Stimulated activated CD4-positive, alpha-beta T cell treated with anti-CD3 and anti-CD28 coated beads, TNF-alpha, amount 100 ng/mL, for 1 hour (primary cell): ENCODE measurements around the gene GPR156.
"Not testable (repeated sequence)": the region's sequence is repeated elsewhere in the genome, so short reads cannot be mapped to it uniquely, and the experiment has no call there.

Experiments
- DNase-seq, 3 donors: peaks; one replicate each; pipeline ENCODE4 v3.0.0-alpha.2; 2020; ENCODE audit warnings: low read depth in 3 of 3, low spot score in 1 of 3

GPR156 gene

DNA sequence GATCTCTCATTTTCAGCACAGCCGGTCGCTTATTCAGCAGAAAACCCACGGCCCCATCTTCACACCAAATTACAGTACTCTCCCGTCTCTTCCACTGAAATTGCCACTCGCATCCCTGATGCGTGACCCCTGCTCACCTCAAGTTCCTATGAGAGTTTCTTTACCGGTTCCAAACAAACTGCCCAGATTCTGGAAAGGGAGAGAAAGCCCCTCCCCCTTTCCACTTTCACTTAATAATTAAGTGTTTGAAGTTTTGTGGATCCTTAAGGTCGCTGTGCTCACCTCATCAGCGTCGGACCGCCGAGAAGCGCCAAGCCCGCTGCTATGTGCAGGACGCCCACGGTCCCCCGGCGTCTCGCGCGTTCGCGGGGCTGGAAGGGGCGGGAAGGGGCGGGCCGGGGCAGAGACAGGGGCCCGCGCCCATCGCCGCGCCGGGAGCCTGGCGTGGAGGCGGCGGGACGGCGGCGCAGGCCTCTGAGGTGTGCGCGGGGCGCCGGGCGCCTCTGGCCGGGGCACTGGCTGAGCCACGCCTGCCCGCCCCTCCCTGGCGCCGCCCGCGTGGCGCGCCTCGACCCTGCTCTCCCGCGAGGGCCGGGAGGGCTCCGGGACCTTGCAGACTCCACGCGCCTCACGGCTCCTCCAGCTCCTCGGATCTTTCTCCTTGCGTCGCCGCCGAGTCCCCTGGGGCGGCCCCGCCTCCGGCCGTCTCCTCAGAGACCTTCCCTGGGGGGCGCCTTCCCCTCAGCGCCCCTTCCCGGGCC is at the start of gene GPR156:
Gene GPR156, minus strand, starts transcription at position 476 of the 761 bp plus-strand sequence. CDS start 41,124 bp downstream, outside the sequence.
- no peak for DNase-seq

DNA sequence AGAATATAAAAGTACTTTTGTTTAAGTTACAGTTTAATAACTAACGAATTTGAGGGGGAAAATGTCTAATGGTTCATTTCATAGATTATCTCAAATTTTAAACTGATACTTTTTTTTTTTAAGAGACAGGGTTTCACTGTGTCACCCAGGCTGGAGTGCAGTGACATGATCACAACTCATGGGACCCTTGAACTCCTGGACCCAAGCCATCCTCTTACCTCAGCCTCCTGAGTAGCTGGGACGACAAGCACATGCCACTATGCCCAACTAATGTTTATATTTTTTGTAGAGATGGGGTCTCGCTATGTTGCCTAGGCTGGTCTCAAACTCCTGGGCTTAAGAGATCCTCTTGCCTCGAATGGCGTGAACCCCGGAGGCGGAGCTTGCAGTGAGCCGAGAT is 47.6 kb upstream of the GPR156 start:
- DNase-seq, result no peak

DNA sequence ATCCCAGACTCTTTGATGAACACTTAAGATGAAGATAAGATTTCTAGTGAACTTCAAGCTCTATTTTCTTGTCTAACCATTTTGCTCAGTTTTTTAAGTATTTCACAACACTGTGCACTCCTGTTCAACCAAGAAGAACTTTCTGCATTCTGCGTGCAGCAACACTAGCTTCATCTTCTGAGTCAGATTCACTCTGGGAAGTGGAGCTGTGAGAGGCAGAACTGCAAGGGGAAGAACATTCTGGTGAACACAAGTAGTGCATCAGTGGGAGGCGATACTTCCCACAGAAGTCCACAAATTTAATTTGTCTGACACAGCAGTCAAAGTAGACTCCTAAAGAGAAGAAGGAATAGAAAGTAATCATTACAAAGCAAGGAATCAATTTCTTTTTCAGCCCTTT is 46.1 kb upstream of the GPR156 start:
- no peak for DNase-seq

DNA sequence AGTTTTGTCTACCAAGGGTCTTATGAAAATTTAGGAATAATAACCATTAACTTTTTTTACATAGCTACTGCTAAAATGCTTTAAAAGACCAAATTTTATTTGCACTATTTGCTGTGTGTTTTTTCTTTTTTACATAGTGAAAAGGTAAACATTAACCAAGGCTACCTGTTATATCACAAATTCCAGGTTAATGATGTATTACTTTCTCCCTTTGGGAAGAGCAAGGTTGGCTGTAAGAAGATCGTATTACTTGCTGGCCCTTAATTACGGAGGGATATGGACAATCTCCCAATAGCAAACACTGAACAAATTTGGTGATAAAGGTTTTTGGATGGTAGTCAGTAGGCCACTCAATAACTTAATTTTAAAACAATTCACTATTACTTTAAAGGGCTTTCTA is 41.8 kb upstream of the GPR156 start:
- no peak for DNase-seq

DNA sequence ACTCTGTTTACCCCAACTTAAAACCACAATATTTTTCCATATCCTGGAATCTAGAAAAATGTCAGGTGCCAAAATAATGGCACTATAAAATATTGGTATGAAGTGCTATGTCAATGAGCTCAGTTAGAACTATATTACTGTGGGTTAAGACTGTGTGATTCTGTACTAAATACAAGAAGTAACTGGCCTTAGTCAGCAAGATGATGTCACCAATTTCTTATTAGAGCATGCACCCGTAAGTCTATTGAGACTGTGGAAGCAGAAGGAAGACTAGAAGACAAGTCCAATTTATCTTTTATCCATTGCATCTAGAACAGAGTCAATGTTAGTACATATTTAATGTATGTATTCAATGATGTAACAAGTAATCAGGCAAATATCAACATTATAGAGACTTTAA is 39.2 kb upstream of the GPR156 start:
- no peak for DNase-seq

DNA sequence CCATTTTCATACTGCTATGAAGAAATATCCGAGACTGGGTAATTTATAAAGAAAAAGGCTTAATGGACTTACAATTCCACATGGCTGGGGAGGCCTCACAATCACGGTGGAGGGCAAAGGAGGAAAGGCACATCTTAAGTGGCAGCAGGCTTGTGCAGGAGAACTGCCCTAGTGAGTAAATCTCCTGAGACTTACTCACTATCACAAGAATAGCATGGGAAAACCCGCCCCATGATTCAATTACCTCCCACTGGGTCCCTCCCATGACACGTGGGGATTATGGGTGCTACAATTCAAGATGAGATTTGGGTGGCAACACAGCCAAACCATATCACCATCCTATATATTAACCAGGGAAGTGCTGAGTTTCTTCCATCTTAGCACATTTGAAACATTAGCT is 38.7 kb upstream of the GPR156 start:
- not testable (repeated sequence) for DNase-seq

DNA sequence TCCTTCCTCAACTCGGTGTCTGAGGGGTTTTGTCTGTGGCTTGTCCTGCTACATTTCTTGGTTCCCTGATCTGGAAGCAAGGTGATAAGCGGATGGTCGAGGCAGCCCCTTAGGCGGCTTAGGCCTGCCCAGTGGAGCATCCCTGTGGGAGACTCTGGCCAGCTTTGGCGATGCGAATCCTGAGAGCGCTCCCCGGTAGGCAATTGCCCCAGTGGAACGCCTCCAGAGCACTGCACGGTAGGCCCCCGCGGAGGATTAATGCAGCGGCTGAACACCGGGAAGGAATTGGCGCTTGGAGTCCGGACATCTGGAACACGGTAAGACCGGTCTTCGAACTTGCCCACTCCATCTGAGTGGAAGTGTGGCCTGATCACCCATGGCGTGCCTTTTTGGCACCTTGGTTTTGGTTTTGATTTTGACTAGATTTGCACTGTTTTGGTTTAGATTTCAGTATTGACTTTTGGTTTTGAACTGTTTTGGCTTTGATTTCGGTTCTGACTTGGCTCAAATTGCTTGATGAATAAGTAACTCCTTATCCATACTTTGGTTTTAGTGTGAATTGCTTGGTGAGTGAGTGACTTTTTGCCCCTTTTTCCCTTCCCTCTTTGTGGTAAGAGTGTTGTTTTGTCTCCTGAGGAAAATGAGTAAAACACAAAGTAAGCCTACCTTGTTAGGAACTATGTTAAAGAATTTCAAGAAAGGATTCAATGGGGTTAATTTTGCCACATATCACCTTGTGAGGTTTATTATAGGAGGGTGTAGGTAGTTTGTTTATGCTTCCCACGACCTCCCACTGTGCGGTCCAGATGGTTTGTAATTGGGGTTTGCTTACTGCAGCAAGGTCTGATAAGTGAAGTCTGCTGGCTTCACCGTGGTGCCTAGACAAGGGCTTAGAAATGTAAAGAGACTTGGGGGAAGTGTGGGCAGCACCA is 27.1 kb upstream of the GPR156 start:
- no peak for DNase-seq

DNA sequence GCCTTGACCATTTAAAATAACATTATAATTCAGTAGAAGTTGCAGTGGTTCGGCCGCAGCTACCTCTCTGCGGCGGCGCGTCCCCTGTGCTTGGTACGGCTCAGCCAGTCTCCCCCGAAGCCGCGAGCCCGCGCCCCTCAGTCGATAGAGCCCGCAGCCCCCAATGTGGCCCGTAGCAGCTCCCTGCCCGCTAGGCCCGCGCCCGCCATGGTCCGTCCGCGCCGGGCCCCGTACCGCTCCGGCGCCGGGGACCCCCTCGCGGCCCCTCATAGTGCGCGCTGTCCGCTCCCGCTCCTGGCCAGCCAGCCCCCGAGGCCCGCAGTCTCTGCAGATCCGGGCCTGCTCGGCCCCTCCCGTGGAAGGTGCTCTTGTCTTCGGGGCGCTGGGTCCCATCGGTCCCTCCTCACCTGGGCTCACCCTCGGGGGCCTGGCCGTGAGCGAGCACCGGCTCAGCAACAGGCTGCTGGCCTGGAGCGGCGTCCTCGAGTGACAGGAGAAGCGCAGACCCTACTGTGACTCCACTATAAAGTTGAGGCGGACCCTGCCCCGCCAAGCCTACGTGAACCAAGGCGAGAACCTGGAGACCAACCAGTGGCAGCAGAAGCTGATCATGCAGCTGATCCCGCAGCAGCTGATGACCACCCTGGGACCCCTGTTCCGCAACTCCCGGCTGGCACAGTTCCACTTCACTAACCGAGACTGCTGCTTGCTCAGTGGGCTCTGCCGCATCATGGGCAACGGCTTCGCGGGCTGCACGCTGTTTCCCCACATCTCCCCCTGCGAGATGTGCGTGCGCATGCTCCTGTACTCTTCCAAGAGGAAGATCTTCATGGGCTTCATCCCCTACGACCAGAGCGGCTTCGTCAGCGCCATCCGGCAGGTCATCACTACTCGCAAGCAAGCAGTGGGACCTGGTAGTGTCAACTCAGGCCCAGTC is 21.8 kb upstream of the GPR156 start:
- DNase-seq, result no peak

DNA sequence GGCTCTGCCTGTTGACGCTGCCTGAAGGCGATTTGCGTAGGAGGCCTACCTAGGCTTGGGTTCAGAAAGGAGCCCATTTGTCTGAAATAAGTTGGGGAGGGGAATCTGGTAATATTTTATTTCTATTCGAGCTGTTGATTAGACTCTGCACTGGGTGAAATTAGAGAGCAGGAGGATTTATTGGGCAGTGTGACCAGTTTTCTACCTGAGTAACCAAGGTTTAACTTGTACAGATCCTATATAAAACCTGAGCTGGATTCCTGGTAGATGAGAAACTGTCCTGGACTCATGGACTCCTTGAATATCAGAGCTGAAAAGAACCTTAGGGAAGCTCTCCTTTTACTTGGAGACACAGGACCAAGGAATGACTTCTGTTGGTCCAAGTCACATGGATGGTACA is 19.6 kb upstream of the GPR156 start:
- no peak for DNase-seq

DNA sequence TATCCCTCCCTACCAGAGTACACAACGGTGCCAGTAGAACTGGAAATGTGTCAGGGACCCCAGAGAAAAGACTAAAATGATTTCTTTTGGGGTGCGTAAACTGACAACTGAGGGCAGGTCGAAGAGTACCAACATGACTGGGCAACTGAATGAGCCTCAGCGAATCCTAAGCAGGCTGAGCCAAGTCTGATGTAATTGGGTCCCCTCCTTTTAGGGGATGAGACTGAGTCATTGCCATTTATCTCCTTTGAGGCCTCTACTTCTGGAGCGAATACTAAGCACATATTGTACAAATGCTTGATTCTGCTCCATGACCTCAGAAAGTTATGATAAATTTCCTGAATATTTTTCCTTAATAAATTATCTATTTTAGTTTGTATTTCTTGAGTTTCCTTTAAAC is 17.3 kb upstream of the GPR156 start:
- DNase-seq, result no peak

DNA sequence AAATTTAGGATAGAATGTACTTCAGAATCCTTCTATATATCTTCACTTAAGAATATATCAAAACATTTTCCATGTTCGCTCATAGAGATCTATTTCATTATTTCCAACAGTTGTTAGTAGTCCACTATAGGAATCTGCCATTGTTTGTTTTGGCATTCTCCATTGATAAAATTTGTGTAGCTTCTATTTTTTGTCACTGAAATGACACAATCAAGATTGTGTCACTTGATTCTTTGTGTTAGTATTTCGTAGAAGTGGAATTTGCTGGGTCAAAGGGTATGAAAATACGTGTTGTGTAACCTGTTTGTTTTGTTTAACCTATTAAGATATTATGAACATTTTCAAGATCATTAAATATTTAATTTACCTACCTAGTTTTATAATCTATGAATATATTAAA is 15.9 kb upstream of the GPR156 start:
- no peak for DNase-seq

DNA sequence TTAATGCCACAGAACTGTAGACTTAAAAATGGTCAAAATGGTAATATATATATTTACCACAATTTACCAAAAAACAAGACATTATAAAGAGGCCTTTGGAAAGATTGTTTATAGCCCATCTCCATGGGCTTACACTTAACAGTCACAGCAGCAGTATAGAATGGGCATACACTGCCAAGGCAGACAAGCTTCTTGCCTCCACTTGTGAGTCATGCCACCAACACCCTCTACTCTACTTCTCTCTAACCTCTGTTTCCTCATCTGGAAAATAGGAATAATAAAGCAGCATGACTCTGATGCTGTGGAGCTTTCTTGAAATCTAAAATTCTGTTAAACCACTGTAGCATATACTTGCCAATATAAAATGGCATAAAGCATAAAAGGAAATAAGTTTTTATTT is 14.4 kb upstream of the GPR156 start:
- DNase-seq, result no peak

DNA sequence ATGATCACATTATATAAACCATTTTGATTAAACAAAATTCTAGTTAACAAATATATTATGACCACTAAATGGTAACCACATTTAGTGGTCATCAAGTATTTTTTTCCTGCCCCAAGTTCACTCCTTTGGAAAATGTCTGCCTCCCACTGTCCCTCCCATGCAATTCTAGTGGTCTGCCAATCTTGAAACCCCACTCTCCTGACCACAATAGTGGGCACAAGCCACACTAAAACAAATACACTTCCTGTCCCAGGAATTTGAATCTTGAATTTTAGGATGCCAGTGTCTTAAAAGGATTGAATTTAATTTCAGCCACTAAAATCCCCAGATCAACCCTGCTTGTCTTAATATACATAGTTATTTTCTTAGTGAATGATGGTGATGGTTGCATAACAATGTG is 14.0 kb upstream of the GPR156 start:
- no peak for DNase-seq

DNA sequence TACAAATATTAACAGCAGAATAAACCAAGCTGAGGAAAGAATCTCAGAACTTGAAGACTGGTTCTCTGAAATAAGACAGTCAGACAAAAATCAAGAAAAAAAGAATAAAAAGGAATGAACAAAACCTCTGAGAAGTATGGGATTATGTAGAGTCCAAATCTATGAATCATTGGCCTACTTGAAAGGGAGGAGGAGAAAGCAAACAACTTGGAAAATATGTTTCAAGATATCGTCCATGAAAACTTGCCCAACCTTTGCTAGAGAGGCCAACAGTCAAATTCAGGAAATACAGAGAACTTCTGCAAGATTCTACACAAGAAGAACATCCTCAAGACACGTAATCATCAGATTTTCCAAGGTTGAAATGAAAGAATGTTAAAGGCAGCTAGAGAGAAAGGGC is 6.5 kb upstream of the GPR156 start:
- not testable (repeated sequence) for DNase-seq

DNA sequence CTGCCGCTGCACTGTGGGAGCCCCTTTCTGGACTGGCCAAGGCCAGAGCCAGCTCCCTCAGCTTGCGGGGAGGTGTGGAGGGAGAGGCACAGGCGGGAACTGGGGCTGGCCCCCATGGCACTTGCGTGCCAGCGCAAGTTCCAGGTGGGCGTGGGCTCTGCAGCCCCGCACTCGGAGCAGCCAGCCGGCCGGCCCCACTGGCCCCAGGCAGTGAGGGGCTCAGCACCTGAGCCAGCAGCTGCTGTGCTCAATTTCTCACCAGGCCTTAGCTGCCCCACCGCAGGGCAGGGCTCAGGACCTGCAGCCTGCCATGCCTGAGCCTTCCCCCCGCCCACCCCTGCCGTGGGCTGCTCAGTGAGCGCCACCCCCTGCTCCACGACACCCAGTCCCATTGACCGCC is 4.6 kb upstream of the GPR156 start:
- no peak for DNase-seq

DNA sequence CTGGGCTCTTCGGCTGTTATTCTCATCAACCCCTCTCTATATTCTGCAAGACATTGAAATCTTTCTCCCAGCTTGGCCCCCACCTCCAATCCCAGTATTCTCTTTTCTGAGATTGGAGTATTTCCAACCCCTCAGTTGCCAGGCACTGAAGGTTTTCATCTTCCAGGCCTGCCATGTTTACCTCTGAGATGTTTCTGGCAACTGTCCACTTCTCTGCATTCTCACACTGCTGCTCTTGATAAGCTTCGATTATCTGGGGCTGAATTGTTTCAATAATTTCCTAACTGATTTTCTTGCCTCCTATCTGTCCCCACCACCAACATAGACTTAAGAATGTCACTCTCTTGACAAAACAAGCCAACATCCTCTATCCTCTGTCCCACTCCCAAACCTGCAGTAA is 1.4 kb upstream of the GPR156 start:
- no peak for DNase-seq

DNA sequence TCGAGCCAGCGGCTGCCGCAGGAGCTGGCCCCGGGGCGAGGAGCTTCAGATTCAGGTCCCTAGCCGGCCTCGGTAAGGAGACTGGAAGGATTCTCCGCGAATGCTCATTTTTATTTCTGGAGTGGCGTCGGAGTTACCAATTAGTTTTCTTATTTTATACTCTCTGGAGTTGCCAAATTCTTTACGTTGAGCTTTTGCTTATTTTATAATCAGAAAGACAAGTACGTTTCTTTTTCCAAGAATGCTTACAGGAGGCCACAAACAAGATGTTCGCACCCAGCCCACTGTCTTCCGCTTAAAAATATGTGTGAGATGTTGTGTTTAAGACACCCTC is 453 bp upstream of the GPR156 start:
- DNase-seq, result no peak

DNA sequence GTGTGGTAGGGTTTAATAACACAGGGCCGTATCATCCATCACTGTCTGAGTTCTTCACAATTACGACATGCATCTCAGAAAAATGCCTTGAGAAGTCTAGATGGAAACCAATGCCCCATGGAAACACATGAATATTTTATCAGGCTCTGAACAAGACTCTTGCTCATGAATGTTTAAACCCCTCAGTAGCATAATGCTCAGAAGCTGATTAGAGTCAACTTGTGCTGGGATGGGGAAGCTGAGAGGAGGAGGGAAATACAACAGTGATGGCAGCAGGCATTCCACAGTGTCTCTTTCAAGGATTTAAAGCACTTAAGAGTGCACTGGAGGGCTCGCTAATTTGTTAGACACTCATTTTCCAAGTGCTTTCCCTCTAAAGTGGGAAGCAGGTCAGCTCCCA is 3.8 kb downstream of the GPR156 start:
- no peak for DNase-seq

DNA sequence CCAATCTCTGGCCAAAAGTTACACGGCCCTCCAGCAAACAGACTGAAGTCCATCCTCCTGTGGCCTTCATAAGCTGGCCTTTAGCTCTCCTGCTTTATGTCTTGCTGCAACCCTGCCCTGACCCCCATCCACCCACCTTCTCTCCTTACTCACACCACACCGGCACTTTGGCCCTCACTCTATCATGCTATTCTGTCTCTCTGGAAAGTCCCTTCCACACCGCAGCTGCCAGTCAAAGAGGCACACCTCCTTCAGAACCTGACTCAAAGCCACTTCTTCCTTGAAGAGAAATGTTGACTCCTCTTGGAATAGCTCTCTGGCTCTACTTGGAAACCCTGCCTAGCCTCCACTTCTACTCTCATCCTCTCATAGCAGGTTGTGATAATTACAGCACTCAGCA is 4.5 kb downstream of the GPR156 start:
- DNase-seq, result no peak

DNA sequence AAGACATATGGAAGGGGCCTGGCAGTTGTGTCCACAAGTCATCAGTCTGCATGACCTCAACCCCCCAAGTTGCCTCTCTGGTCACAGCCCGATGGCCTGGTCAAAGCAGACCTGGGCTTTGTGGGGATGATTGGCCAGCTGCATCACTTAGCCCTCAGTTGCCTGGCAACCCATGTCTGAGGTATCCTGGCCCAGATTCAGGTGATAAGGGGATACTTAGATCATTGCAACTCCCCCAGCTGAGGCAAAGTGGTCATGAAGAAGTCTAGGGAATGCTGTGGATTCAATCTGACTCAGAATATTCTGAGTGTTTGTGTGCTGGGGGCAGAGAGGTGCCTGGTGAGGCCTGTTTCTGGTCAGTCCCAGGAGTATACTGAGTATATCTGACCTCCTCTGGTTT is 5.0 kb downstream of the GPR156 start:
- DNase-seq, result no peak

DNA sequence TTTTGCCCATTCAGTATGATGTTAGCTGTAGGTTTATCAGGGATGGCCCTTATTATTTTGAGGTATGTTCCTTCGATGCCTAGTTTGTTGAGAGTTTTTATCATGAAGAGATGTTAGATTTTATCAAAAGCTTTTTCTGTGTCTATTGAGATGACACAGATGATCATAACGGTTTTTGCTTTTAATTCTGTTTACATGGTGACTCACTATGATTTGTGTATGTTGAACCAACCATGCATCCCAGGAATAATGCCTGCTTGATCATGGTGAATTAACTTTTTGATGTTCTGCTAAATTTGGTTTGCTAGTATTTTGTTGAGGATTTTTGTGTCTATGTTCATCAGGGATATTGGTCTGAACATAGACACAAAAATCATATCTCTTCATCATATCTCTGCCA is 8.3 kb downstream of the GPR156 start:
- DNase-seq, result no peak
